AG04449 (cell line): ENCODE results near the gene SURF1.
A peak's percentile ranks its signal among the peaks of the same experiment; 100 is the strongest.

Source experiments
- CTCF ChIA-PET: fragments of 350-600 bp; formaldehyde crosslinking; extraction: SDS; loops from one replicate; lab custom pipeline; 2021; ENCODE audit warnings: antibody characterized with exemption; lab: Yijun Ruan, JAX
- POLR2A ChIA-PET: fragments of 400-600, 350-600 bp; formaldehyde crosslinking; extraction: SDS; loops from one replicate; lab custom pipeline; 2020; ENCODE audit warnings: antibody characterized with exemption, inconsistent platforms; lab: Yijun Ruan, JAX
- DNase-seq: peaks from one replicate; pipeline ENCODE4 v3.0.0-alpha.2; 2010; ENCODE audit warnings: low read depth, low spot score
- H3K4me3 ChIP-seq: 2 replicates; pipeline ENCODE4 v1.5.1; 2011; ENCODE audit warnings: low read depth, mild to moderate bottlenecking, control low read depth, low read length
- TF ChIP-seq, protein P1 (sequence below): IDR thresholded peaks from one replicate; pipeline ENCODE4 v1.5.1; 2011; ENCODE audit warnings: mild to moderate bottlenecking, moderate library complexity, low read length, control low read depth, inconsistent platforms; ENCODE audit not compliant: insufficient read depth; ENCODE audit errors: missing control alignments

Gene SURF1

DNA sequence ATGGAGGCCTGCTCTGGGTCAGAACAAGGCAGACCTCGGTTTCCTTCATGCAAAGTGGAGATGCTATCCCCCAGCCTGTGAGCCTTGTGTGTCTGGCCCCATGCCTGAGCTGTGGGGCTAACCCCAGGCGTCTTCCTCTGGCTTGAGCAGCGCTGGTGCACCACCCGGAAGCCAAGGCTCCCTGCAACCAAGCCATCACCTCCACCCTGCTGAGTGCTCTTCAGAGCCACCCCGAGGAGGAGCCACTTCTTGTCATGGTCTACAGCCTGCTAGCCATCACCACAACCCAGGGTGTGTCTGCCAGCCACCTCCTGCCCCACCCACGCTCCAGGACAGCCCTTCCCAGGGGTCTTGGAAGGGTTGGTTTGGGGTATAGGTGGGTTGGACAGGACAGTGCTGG, 45.3 kb upstream of the SURF1 start:
- H3K4me3 ChIP-seq: no peak overlapping the region
- CTCF ChIA-PET: interaction anchor here (1.2 to 2.7 kb wide), 4 partner anchors 9 to 85 kb away, joined by 3 to 8 read pairs (median 6); no protein-coding TSS in a partner anchor
- DNase-seq: no peak
- TF ChIP-seq, protein P1, sequence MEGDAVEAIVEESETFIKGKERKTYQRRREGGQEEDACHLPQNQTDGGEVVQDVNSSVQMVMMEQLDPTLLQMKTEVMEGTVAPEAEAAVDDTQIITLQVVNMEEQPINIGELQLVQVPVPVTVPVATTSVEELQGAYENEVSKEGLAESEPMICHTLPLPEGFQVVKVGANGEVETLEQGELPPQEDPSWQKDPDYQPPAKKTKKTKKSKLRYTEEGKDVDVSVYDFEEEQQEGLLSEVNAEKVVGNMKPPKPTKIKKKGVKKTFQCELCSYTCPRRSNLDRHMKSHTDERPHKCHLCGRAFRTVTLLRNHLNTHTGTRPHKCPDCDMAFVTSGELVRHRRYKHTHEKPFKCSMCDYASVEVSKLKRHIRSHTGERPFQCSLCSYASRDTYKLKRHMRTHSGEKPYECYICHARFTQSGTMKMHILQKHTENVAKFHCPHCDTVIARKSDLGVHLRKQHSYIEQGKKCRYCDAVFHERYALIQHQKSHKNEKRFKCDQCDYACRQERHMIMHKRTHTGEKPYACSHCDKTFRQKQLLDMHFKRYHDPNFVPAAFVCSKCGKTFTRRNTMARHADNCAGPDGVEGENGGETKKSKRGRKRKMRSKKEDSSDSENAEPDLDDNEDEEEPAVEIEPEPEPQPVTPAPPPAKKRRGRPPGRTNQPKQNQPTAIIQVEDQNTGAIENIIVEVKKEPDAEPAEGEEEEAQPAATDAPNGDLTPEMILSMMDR: no peak
- POLR2A ChIA-PET: no interaction called here

DNA sequence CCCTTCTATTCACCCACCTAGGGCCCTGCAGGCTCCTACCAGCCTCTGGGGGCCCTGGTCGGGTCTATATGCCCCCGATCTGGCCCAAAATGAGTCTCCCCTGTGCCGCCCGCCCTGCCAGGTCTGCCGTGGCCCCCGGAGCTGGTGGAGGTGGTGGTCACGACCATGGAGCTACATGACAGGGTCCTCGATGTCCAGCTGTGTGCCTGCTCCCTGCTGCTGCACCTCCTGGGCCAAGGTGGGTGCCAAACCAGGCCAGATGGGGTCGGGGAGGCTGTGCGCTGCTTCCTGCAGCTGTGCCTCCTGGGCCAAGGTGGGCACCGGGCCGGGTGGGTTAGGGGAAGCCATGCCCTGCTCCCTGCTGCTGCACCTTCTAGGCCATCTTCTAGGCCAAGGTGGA, 44.0 kb upstream of the SURF1 start:
- ChIA-PET POLR2A (no interaction called here), CTCF (interaction anchor here (1.0 to 1.4 kb wide), 4 partner anchors 9 to 86 kb away, joined by 3 to 5 read pairs (median 4); no protein-coding TSS in a partner anchor)
- no peak for DNase-seq
- TF ChIP-seq, protein P1: no peak
- no peak overlapping the region for H3K4me3 ChIP-seq

DNA sequence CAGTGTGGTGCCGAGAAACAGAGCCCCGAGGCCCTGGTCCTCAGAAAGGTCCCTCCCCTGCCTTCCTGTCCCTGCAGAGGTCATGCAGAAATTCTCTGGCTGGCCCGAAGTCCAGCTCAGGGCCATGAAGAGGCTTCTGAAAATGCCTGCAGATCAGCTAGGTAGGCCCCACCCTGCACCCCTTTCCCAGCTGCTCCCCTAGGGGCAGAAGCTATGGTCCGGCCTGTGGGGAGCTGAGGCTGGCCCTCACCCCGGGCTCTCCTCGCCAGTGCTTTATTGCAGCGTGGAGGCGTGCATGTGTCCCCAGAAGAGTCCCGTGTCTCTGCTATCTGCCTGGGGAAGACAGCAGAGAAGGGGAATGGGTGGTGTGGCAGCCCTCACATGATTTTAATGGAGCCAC, 41.6 kb upstream of the SURF1 start:
- DNase-seq: no peak
- TF ChIP-seq, protein P1: no peak
- ChIA-PET POLR2A (no interaction called here), CTCF (interaction anchor here (0.7 to 1.2 kb wide), 2 partner anchors 11 to 23 kb away, joined by 3 to 5 read pairs; no protein-coding TSS in a partner anchor)
- no peak overlapping the region for H3K4me3 ChIP-seq

DNA sequence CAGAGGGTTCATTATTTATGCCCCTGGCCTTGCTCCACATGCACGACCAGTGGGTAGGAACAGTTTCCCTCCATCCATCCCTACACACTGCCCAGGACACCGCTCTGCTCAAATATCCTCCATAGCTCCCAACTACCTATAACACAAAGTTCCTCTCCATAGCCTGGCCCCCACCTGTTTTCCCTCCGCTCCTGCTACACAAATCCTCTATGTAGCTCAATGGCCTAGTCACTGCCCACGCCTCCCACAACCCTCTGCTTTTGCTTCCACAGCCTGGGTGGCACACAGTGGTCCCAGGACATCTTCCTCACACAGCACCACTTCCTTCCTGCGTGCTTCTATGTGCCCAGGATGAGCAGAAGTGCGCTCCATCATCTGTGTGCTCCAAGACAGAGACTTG, 41.1 kb upstream of the SURF1 start:
- TF ChIP-seq, protein P1: no peak
- H3K4me3 ChIP-seq: no peak overlapping the region
- POLR2A ChIA-PET: no interaction called here
- CTCF ChIA-PET: interaction anchor here (0.8 to 1.7 kb wide), 3 partner anchors 13 to 89 kb away, joined by 3 to 4 read pairs (median 4); no protein-coding TSS in a partner anchor
- no peak for DNase-seq

DNA sequence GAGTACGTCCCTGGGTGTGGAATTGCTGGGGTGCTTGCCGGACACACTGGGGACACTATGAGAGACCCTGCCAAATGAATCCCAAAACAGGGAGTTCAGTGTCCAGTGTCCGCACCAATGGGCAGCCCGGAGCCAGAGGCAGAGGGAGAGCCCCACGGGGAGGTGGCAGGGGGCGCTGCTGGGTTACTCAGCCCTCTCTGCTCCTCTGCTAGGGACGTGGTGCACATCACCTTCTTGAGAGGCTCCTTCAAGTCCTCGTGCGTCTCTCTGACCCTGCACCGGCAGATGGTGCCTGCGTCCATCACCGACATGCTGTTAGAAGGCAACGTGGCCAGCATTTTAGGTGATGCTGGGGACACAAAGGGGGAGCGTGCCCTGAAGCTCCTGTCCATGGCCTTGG, 40.7 kb upstream of the SURF1 start:
- no peak overlapping the region for H3K4me3 ChIP-seq
- CTCF ChIA-PET: interaction anchor here (0.8 to 1.7 kb wide), 4 partner anchors 9 to 90 kb away, joined by 3 to 5 read pairs (median 4); no protein-coding TSS in a partner anchor
- DNase-seq: no peak
- TF ChIP-seq, protein P1: peak; percentile 50
- POLR2A ChIA-PET: no interaction called here

DNA sequence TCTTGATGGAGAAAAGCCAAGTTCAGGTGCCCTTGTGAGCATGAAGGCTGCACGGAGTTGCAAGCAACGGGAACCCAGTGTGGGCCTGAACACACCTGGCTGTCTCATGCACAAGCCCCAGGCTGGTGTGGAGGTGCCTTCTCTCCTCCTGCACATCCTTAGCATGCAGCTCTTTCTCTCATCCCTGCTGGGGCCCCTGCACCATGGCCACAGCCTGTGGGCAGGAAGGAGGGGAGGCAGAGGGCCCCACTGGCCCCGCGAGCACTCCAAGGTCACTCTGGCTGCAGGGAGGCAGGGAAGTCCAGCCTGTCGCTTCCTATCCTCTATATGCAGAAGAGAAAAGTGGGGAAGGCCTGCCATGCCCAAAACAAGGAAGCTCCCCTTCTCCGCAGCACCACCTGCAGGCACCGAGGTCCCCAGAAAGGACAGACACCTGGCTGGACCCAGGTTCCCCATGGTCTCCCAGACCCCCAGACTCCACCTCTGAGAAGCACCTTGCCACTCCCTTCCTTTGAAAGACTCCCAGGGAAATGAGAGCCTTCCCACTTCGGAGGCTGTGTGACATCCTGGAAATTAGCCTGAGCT, 38.5 kb upstream of the SURF1 start:
- ChIA-PET CTCF (interaction anchor here (1.2 to 1.7 kb wide), 3 partner anchors 8 to 13 kb away, joined by 3 to 5 read pairs (median 4); no protein-coding TSS in a partner anchor), POLR2A (no interaction called here)
- DNase-seq: no peak

More for the DNA sequence above, 38.5 kb upstream of the SURF1 start:
- TF ChIP-seq, protein P1: no peak
- H3K4me3 ChIP-seq: no peak overlapping the region
